HG03139 (cell line): Measurements from ENCODE around the gene ZFC3H1.

Experiments
- ATAC-seq: cut with Tn5 transposase; IDR thresholded peaks from one replicate; pipeline ENCODE4 v1.9.1; 2021; ENCODE audit not compliant: unreplicated experiment

The ZFC3H1 gene

GRCh38 chr12:71685312-71685906 is 21.8 kb upstream of the ZFC3H1 start:
- ATAC-seq = peak; percentile 2

GRCh38 chr12:71684081-71684480 is 20.4 kb upstream of the ZFC3H1 start:
- ATAC-seq = no peak

- no peak for ATAC-seq
These were observed 20.0 kb upstream of the ZFC3H1 start for GRCh38 chr12:71683633-71684032.

GRCh38 chr12:71682466-71682865 is 18.8 kb upstream of the ZFC3H1 start:
- ATAC-seq = no peak

GRCh38 chr12:71671816-71672215 is 8.2 kb upstream of the ZFC3H1 start:
- ATAC-seq = no peak

- no peak for ATAC-seq
These were observed 7.7 kb upstream of the ZFC3H1 start for GRCh38 chr12:71671311-71671710.

- no peak for ATAC-seq
These were observed 2.6 kb upstream of the ZFC3H1 start for GRCh38 chr12:71666259-71666658.

GRCh38 chr12:71665090-71665463 is 1.4 kb upstream of the ZFC3H1 start:
- ATAC-seq = no peak

- ATAC-seq = peak; percentile 6
These were observed 902 bp upstream of the ZFC3H1 start for GRCh38 chr12:71664411-71665089.

GRCh38 chr12:71662849-71663560 is 643 bp downstream of the ZFC3H1 start:
- peak; percentile 18 for ATAC-seq

- no peak for ATAC-seq
These were observed 1.6 kb downstream of the ZFC3H1 start for GRCh38 chr12:71661977-71662530.

GRCh38 chr12:71656740-71657139 is 6.9 kb downstream of the ZFC3H1 start:
- no peak for ATAC-seq

GRCh38 chr12:71655907-71656306 is 7.7 kb downstream of the ZFC3H1 start:
- ATAC-seq = no peak

- ATAC-seq = no peak
These were observed 8.2 kb downstream of the ZFC3H1 start for GRCh38 chr12:71655495-71655894.

- no peak for ATAC-seq
These were observed 9.4 kb downstream of the ZFC3H1 start for GRCh38 chr12:71654200-71654599.

GRCh38 chr12:71653137-71653536 is 10.5 kb downstream of the ZFC3H1 start:
- no peak for ATAC-seq

- no peak for ATAC-seq
These were observed 11.0 kb downstream of the ZFC3H1 start for GRCh38 chr12:71652656-71653055.

- no peak for ATAC-seq
These were observed 14.2 kb downstream of the ZFC3H1 start for GRCh38 chr12:71649401-71649800.

GRCh38 chr12:71648537-71648936 is 15.1 kb downstream of the ZFC3H1 start:
- no peak for ATAC-seq

GRCh38 chr12:71646512-71646911 is 17.1 kb downstream of the ZFC3H1 start:
- ATAC-seq = no peak

GRCh38 chr12:71645268-71645667 is 18.4 kb downstream of the ZFC3H1 start:
- no peak for ATAC-seq

- ATAC-seq = no peak
These were observed 21.4 kb downstream of the ZFC3H1 start for GRCh38 chr12:71642264-71642663.
